ENCODE results near the gene EPOP.
"Not testable (repeated sequence)": the region's sequence is repeated elsewhere in the genome, so short reads cannot be mapped to it uniquely, and the experiment has no call there.

The EPOP gene

GRCh38 chr17:38673707-38674013, 1.1 kb downstream of the EPOP start:
- no peak for FAIRE-seq

- FAIRE-seq = no peak
These were observed 1.7 kb downstream of the EPOP start for GRCh38 chr17:38672788-38673706.

DNA sequence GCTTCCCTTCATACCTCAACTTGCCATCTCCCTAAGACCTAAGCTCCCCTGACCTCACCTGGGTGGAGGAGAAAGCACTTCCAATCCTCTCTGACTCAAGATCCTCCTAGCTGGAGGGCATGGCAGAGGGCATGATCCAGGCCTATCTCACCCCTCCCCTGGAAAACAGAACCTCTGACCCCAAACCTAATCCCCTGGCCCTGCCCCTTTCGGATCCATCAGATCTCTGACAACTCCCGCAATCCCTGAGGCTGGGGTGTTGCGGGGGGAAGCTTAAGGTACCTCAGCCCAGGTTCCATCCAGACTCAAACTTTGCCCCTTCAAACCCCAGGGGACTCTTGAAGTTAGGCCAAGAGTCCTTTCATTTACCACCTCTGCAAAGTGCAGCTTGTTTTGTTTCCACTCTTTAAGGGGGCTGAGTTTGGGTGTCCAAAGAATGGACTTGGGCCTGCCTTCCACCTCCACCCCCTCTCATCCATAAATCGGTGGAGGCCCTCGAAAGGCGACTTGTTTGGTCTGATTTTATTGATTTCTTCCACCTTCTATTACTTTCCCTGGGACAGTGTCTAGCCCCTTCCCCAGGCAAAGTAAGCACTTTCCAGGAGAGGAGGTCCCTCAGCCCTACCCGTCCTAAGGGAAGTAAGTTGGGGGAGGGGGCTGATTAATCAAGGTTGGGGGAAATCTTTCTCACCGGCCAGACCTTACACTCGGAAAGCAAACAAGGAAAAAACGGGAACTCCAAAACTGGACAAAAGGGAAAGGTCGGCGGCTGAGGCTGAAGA, 2.6 kb downstream of the EPOP start:
- no peak for FAIRE-seq

GRCh38 chr17:38669520-38669919, 5.2 kb downstream of the EPOP start:
- no peak for FAIRE-seq

DNA sequence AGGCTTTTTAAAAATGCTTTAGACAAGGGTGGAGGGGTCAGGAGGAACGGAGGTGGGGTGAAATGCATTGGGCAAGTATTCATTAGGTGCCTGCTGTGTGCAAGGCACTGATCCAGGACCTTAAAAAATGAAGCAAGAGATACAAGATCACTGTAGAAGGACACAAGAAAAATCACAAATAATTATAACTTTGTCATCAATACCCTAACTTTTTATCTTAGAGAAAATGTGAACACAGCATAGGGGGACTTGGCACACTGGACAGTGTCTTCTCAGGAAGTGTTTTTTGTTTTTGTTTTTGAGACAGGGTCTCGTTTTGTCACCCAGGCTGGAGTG, 7.0 kb downstream of the EPOP start:
- no peak for FAIRE-seq

DNA sequence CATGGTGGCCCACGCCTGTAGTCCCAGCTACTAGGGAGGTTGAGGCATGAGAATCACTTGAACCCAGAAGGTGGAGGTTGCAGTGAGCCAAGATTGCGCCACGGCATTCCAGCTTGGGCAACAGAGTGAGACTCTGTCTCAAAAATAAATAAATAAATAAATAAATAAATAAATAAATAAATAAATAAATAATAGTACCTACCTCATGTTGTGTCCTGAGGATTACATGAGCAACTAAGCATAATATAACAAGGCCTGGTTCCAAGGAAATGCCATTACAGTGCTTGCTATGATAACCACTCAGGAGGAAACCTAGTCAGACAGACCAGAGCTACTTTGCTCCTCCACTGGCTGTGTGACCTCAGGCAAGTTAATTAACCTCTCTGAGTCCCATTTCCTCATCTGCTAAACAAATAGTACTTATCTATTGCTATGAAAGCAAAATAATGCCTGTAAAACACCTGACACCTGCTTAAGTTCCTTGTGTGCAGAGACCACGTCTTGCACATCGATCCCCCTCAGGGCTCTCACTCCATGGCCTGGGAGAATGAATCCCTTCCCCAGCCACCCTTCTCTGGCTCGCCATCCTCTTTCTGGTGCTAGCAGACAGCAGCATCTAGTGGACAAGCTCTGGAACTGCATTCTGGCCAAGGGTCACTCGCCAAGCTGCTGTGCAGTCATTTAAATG, 7.5 kb downstream of the EPOP start:
- FAIRE-seq = no peak

GRCh38 chr17:38663964-38664644, 10.7 kb downstream of the EPOP start:
- no peak for FAIRE-seq

GRCh38 chr17:38663125-38663751, 11.5 kb downstream of the EPOP start:
- no peak for FAIRE-seq

- no peak for FAIRE-seq
These were observed 14.4 kb downstream of the EPOP start for GRCh38 chr17:38660097-38661025.

GRCh38 chr17:38659415-38659814, 15.3 kb downstream of the EPOP start:
- FAIRE-seq = no peak

DNA sequence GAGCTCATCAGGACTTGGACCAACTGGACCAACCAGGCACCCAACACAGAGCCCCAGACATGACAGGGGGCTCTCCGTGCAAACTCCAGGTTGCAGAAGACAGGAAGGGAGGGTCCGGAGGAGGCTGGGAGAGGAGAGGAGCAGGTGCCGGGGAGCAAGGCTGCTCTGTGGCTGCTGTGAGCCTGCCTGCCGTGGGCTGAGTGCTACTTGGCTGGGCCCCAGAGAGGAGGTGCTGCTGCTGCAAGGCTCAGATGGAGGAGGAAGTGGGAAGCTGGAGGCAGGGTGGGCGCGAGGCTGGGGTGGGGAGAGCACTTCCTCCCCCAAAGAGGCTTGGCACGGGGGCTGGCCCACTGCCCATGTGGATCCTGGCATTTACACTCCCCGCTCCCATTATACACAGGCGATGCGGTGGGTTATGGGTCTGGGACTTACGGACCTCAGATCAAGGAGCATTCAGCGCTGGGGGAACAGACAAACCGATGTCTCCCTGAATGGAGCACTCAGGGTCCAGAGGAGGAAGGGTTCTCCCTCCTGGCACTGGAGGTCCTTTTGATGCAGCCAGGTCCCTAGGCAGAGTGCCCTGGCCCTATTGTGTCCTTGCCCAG, 15.9 kb downstream of the EPOP start:
- FAIRE-seq = no peak

DNA sequence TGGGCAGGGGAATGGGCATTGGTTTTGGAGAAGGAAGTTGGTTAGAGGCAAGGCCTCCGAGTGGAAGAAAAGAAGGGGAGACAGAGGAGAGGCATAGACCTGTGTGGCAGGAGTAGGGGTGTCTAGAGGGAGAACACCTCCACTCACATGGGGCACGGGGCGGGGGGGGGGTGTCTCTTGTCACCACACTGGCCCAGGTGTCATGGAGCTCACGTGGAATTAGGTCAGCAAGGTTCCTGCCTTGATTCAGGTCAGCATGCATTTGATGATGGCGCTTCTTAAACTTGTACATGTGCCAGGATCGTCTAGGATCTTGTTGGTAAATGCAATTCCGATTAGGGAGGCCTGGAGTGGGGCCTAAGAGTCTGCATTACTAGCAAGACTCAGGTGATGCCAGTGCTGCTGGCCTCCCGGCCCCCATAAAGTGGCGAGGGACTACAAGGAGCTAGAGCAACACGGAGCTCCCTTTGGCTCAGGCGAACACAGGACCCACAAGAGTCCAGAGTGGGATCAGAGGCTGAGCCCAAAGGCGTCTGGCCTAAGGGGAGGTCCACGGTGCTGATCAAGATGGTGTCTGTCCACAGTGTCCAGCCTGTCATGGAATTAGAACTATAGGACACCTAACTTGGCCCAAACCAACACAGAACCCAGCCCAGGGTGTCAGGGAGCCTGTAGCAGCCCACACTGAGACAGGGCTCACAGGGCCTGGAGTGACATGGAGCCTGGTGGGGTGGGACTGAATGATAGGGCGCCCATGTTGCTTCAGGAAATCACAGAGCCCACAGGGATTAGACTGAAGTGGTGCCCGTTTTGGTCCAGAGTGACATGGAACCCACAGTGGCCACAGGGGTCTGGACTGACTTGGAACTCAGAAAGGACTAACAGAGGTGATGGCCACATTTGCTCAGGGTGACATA, 16.7 kb downstream of the EPOP start:
- no peak for FAIRE-seq

- FAIRE-seq = no peak
These were observed 17.6 kb downstream of the EPOP start for GRCh38 chr17:38656959-38657823.

DNA sequence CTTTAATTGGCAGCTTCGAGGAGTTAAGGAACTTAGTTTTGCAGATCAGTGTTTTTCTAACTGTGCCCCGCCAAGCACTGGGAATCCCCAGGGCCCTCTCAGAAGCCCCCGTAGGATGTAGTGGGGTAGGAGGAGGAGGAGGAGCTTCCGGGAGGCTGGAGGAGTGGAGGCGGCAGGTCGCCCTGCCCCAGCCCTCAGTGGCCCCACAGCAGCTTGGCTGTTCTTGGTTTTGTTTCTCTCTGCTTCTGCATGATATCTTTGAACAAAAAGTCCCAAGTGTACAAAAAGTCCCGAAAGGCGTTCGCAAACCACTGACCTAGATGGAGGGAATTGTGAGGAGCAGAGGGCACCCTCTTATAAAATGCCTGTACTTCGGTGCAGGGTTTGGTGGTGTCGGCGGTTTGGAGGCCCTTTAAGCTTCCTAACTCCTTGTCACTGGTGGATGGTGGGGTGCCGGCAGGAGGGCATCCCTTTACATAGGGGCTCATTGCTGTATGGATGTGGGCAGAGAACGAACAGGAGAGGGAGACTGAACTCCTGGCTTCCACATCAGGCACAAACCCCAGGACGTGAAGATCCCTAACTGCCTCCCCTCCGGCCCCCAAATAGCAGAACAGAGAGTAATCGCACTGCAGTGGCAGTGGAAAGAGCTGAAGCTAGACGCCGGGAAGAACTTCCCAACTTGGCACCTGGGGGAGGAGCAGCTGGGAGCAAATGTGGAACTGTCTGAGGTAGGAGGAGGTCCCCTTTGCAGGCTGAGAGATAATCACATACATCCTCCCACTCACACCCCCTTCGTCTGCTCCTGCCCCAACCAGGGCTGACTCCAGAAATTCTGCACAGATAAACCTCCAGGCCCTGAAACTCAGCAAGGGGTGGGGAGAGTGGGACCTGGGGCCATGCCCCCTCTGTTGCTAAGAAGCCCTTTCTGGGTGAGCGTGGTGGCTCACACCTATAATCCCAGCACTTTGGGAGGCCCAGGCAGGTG, 20.1 kb downstream of the EPOP start:
- FAIRE-seq = no peak

DNA sequence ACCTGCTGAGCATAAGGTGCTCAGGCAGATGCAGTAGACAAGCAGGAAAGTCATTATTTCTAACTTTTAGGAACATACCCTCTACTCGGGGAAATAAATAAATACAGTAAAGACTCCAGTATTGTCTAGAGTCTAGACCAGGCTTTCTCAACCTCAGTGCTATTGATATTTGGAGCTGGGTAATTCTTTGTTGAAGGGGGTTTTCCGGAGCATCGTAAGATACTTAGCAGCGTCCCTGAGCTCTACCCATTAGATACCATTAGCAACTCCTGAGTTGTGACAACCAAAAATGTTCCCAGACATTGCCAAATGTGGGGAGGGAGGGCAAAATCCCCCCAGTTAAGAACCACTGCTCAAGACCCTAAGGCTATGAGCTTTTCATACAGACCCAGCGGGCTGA, 21.1 kb downstream of the EPOP start:
- no peak for FAIRE-seq

DNA sequence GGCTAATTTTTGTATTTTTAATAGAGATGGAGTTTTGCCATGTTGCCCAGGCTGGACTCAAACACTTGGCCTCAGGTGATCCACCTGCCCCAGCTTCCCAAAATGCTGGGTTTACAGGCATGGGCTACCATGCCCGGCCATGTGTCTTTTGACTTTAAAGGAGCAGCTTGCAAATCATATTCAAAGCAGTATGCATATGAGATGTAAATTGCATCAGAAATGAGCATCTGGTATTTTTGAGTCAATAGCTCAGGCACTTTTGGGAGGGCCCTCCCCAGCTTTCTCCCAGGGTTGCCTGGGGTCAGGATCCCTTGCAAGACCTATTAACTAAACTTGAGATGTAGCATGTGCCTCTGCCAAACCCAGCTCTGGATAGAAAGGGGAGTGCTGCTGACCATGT, 21.5 kb downstream of the EPOP start:
- FAIRE-seq = no peak

GRCh38 chr17:38650653-38651173, 24.0 kb downstream of the EPOP start:
- FAIRE-seq = not testable (repeated sequence)
